Suprapubic skin (tissue), 3 donors: Measurements from ENCODE around the gene CADM1.

Source experiments
- EP300 ChIP-seq: sonication (generic); formaldehyde crosslinking; IDR thresholded peaks from one replicate; pipeline ENCODE4 v1.6.1; 2017; ENCODE audit warnings: antibody characterized with exemption
- TF ChIP-seq, protein P1 (sequence below), 2 donors: fragments of 200-600 bp in 1 of 2; fragments of 450-650 bp in 1 of 2; sonication (generic) in 1 of 2; IDR thresholded peaks; one replicate each; pipeline ENCODE4 v1.5.1; 2016 to 2019; ENCODE audit warnings: antibody characterized with exemption in 2 of 2, mild to moderate bottlenecking in 1 of 2, moderate library complexity in 1 of 2

DNA sequence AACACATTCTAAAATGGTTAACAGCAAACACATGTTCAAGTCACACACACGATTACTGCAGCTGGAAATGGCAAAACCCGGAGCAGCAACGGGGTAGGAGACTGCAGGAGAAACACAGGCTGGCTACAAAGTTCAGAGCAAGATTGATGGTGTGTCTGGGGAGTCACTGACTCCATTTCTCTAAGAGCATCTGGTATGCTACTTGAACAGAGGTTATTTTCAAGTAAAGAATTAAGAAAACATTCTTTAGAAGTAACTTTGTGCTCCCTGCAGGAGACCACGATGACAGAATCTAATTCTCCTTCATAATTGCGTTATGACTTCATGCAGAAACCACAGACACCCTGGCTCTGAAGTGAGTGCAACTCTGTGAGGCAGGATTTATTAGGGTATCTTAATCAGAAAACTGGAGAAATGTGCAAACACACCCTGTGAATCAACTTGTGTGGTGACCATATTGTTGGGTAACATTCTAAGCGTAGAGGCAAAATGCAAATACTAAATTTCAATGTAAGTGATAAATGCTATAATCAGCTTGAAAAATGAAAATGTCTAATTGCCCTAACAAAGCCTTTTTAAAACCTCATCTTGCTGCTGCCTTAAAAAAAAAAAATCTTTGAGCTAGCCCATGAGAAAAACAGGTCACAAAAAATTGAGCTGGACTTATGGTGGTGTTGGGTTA, 303.0 kb downstream of the CADM1 start:
- TF ChIP-seq, protein P1, sequence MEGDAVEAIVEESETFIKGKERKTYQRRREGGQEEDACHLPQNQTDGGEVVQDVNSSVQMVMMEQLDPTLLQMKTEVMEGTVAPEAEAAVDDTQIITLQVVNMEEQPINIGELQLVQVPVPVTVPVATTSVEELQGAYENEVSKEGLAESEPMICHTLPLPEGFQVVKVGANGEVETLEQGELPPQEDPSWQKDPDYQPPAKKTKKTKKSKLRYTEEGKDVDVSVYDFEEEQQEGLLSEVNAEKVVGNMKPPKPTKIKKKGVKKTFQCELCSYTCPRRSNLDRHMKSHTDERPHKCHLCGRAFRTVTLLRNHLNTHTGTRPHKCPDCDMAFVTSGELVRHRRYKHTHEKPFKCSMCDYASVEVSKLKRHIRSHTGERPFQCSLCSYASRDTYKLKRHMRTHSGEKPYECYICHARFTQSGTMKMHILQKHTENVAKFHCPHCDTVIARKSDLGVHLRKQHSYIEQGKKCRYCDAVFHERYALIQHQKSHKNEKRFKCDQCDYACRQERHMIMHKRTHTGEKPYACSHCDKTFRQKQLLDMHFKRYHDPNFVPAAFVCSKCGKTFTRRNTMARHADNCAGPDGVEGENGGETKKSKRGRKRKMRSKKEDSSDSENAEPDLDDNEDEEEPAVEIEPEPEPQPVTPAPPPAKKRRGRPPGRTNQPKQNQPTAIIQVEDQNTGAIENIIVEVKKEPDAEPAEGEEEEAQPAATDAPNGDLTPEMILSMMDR (IDR thresholded peaks at IDR 0.05) = no peak
- no peak for TF ChIP-seq EP300
